HG03442 (cell line): Measurements from ENCODE around the gene ANTXRL.
"Not testable (repeated sequence)": the region's sequence is repeated elsewhere in the genome, so short reads cannot be mapped to it uniquely, and the experiment has no call there.

Experiments used
- ATAC-seq: cut with Tn5 transposase; IDR thresholded peaks from one replicate; pipeline ENCODE4 v1.9.1; 2021; ENCODE audit warnings: mild to moderate bottlenecking, moderate library complexity; ENCODE audit not compliant: unreplicated experiment

ANTXRL gene

DNA sequence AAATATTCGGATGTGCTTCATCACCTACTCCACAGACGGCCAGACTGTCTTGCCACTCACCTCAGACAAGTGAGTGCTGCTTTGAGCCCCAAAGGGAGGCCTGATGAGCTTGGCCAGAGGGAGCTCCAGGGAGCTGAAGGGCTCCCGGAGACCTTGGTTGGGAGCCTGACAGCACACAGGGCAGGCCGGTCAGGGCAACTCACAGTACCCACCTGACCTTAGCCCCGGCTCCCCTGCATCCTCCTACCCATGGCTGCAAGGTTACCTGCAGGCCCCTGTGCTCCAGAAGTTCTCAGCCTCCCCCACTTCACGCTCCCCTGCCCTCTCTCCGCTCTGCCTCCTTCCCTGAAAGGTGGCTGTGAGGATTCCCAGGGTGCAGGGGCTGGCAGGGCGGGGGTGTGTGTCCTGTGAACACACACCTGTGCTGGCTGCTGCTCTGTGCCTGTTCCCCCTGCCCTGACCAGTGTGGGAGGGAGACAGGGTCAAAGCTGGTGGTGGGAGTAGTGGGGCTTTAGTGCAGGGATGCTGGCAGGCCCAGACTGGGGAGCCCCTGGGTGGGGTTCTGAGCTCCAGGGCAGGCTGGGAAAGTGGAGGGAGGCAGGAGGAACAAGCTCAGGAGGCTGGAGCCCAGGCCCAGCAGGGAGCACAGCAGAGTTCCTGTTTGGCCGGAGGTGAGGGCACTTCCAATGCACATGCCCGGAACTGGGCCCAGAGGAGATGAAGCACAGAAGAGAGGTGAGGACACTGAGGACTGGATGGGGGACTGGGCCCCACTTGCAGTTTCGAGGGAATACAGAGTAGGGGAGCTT is 7.2 kb downstream of the ANTXRL start:
- no peak for ATAC-seq

DNA sequence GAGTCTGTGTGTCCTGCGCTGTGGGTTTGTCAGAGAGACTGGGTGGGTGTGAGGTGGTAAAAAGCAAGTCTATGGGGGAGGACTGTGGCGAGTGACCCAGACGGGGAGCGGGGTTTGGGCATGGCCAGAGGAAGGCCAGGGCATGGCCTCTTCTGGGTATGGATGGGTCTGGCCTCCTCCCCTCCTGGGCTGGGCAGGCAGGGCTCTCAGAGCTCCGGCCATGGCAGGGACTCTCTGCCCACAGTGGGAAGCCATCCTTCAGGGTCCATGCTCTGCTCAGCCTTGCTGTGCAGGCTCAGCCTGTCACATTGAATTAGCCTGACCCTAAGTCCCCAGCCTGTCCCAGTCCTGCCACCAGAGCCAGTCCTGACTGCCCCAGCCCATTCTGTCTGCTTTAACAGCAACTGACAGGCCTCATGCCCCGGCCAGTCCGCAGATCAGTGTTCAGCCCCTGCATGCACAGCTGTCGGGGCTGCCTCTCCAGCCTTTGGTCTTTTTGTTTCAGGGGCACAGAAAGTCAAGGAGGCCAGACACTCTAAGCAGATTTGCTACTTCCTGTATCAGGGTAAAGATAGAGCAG is 7.9 kb downstream of the ANTXRL start:
- no peak for ATAC-seq

DNA sequence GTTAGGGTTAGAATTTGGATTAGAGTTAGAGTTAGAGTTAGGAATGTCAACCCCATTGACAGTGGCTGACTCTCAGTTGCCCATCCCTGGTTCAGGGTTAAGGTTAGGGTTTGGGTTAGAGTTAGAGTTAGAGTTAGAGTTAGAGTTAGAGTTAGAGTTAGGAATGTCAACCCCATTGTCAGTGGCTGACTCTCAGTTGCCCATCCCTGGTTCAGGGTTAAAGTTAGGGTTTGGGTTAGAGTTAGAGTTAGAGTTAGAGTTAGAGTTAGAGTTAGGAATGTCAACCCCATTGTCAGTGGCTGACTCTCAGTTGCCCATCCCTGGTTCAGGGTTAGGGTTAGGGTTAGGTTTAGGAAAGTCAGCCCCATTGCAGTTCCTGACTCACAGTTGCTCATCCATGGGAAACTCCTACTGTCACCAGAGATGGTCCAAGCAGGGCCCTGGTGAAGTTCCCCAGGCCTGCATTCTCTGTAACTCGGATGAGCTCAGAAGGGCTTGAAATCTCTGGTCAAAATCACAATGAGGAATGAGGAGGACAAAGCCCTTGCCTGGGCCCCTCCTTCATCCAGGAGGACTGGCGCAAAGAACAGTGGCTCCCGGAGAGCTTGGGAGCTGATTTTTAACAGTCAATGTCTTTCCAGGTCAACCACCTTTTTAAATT is 8.7 kb downstream of the ANTXRL start:
- not testable (repeated sequence) for ATAC-seq

DNA sequence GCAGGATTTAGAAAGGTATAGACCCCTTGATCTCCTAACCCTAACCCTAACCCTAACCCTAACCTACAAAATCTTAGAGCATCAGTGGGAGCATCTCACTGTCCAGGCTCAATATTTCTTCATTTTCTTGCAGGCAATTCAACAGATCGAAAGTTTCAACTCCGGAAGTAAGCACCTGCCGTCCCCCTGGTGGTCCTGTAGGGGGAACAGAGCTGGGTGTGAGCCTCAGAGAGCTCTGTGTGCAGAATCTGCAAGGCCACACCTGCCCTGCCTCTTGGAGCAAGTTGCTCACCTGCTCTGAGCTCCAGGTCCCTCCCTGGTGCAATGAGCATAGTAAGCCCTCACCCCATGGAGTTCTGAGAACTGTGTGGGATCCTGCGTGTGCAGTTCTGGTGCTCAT is 9.3 kb downstream of the ANTXRL start:
- ATAC-seq: not testable (repeated sequence)

DNA sequence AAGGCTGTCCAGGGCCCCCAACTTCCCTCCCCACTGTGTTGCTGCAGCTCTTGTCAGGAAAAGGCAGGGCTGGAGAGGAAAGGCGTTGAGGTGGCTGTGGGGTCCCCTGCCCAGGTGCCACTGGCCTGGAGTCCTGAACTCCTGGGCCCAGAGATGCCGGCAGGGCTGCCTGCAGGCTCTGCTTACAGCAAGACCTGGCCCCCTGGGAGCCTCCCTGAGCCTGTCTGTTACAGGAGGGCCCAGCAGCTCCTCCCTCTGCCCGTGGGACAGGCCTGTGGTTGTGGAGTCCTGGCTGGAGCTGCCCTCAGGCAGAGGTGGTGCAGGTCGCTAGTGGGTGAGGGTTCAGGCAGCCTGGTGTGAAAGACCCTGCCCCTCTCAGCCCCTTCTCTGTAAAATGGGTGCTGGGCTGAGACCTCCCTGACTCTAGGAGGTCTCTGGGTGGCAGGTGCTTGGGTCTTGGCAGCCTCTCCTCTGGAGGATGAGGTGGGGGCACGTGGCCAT is 9.9 kb downstream of the ANTXRL start:
- no peak for ATAC-seq

DNA sequence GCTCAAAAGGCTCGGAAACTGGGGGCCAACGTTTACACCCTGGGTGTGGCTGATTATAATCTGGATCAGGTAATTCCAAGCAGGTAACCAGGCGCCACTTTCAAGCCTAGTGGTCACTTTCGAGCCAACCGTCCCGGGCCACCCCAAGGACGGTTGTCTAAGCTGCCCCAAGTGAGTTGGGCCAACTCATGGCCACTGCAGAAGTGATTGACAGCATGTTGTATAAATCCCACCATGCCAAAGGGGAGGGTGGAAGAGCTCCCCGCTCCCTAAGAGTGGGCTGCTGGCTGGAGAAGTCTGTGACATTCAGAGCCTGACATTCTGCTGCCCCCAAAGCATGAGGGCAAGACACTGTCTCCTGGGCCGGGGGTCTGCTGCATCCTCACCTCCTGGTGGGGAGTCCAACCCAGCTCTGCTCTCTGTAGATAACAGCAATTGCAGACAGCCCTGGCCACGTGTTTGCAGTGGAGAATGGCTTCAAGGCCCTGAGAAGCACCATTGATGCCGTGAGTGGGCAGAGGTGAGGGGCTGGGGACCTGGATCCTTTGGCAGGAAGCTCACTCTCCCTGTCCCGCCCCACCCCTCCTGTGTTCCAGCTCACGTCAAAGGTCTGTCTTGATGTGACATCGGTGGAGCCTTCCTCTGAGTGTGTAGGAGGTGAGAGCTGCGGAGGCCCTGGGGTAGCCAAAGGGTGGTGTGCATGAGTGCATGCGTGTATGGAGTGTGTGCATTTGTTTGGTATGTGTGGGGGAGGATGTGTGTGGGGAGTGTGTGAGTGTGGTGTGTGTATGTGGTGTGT is 10.8 kb downstream of the ANTXRL start:
- ATAC-seq: peak; percentile 67

DNA sequence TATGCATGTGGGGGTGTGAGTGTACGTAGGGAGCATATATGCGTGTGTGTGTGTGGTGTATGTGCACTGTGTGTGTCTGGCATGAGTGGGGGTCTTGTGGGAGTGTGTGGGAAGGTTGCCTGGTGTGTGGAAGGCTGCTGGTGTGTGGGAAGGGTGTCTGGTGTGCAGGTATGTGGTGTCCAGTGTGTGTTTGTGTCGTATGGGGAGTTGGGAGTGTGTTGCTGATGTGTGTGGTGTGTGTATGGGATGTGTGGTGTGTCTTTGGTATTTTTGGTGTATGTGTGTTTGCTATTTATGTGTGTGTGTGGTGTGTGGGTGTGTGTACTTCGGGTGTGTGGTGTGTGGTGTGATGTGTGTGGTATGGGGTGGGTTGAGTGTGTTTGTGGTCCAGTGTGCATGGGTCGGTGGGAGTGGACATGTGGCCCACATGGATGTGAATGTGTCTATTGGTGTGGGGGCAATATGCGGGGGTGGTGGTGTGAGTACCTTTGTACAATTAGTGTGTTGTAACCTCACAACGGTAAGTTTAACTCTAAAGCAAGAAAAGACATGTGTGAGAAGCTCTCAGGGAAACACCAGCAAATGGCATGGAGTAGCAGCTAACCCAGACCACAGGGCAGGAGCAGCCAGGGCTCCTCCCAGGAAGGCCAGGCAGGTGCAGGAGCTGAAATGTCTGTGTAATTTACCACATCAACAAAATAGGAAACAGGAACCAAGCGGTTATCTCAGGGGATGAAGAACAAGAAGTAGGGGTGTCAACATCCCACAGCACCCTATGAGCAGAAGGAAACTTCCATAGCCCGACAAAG is 11.9 kb downstream of the ANTXRL start:
- ATAC-seq: no peak

DNA sequence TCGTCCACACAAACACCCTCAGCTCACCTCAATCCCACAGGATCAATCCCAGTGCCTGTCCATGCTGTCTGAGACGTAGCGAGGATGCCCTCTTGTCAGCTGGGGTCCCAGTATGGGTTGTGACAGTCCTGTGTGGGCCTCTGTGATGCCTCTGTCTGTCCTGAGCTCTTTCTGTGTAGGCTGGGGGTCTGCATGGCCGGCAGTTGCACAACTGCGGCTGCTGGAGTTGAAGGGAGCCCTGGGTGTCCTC is 12.4 kb downstream of the ANTXRL start:
- ATAC-seq: no peak

DNA sequence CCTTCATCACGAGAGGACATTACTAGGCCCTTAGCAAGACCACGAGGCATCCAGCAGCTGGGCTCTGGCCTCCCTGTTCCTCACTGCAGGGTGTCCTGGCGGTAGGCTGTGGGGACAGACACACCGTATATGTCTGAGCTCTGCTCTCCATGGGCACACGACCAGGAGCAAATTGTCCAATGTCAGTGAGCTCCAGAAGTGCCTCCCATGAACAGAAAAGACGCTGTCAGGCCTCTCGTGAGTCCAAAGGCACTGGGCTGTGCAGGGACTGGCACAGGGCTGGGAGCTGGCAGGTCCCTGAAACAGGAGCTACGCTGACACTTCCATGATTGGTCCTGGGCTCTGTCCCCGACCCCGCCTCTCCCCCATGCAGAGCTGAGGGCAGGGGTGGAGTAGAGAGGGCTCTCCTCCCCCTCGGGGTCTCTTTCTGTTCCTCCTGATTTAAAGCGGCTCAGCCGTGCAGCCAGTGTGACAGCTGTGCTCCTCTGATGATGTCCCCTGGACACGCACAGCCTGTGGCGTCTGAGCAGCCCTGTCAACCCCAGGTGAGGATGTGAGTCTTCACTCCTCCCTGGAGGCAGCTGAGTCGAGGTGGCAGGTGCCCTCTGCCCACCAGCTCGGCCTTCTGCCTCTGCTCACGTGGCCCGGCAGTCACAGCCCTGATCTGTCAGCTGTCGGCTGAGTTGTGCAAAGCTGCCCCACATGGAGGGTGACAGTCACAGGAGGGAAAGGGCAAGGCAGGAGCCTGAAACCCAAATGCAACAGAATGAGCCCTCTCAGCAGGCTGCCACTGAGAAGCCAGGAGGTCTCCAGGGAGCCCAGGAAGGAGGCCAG is 13.0 kb downstream of the ANTXRL start:
- ATAC-seq: no peak

DNA sequence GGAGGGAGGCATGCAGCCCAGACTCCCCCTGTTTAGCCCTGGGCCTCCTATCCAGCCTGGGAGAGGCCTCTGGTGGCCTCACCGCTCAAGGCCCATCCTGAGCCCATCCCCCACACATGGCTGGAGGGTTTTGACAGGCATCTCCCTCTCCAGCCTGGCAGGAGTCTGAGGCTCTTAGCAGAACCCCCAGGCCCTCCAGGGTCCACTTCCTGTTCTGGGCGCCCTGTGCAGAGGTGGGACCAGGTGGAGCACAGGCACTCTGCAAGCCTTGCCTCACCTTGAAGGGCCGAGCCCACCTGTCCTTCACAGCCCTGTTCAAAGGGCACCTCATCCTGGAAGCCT is 13.5 kb downstream of the ANTXRL start:
- not testable (repeated sequence) for ATAC-seq

DNA sequence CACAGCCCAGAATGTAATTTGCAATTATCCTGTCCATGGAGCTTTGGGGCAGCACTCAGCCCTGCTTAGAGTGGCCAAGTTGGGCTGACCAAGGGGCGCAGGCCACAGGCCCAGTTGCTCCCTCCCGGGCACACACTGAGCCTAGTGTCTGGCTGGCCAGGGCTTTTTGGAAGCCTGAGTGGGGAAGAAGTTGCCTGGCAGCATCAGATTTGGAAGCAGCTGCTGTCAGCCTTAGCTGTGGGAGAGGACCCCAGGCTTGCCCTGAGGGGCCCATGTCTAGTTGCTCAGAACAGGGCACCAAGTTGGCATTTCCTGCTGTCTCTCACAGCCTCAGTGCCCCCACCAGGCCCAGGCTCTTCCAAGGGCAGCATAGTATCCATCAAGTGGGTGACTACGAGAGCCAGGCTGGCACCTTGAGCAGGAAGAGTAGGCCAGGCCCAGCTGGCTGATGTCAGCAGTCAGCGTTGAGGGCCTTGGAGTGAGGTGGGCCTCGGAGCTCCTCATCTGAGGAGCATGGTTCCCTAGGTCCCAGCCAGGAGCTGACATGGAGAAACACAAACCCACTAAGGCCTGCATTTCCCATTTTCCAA is 14.4 kb downstream of the ANTXRL start:
- no peak for ATAC-seq

DNA sequence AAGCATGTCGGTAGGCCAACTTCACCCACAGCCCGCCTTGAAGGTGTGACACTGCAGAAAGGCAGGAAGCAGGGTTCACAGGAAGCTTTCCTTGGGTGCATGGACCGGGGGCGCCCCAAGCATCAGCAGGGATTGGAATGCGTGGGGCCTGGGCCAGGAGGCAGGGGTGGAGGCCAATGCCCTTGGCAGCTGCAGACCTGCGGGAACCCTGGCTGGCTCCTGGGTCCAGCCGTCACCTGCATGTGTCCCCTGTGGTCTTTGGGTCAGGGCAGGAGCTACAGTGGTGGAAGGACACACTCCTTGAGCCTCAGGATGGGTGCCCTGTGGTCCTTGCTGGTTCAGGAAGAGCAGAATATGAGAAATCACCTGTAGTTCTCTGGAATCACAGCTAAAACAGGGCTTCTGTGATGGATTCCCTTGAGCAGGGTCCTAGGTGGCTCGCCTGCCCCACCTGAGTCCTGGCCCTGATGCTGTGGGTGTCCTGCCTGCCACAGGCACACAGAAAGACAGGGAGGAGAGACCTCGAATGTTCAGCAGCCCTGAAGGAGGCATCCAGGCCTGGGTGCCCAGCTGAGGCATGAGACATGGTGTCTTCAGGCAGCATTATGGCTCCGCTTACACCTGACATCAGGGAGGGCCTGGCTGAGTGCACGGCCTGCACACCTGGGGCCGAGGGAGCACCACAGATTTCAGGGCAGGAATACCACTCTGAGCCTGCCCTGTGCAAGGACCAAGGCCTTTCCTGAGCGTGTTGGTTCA is 15.1 kb downstream of the ANTXRL start:
- no peak for ATAC-seq

DNA sequence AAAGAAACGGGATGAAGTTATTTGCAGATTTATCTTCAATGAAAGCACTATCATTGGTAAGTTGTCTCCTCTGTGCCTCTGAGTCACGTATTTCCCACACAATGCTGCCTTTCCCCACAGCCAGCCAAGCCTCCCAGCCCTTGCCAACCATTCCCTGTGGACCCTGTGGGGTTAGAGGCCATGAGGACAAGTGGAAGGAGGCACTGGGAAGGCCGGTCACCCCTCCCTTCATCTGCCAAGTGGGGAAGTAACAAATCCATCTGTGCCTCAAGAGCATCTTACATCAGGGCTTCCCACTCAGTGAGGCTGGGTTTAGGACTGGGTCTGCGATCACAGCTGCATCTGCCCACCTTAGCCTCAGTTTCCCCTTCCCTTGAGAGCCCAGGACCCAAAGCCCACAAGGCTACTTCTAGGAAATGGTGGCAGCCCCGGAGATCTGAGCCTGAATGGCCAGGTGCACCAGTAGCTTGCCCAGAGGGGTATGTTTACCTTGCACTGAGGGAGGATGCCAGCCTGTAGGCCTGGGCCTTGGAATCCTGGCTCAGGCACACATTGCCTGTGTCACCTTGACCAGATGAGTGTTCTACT is 16.1 kb downstream of the ANTXRL start:
- not testable (repeated sequence) for ATAC-seq

DNA sequence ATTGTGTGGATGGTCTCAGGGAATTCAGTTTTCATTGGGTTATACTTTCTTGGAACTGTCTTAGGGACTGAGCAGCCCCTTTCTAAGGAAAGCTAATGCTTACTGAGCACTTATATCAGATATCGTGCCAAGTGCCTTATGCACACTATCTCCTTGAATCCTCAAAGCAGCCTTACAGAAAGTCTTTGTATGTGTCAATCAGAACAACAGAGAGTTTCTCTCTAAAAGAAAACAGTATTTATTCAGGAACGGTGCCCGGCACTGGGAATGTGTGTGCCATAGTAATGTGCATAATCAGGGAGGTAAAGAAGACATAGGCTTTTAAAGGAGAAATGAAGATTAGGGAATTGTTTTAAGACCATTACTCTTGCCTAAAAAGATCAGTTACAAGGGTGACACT is 17.3 kb downstream of the ANTXRL start:
- ATAC-seq: no peak

DNA sequence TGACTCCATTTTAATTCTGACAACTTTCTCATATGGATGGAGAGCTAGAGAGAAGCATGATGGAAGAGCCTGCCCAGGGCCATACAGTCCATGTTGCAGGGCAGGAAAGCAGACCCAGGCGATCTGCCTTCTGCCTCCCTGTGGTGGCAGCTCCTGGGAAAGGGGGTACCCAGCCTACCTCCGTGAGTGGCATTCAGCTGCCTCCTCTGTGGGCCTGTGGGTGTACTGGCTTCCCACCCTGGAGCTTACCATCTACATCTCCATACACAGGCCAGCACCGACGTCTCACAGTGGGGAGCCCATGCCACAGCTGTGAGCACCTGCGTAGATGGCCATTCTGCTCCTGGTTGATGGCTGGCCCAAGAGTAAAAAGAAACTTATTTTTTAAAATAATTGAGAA is 17.9 kb downstream of the ANTXRL start:
- not testable (repeated sequence) for ATAC-seq

DNA sequence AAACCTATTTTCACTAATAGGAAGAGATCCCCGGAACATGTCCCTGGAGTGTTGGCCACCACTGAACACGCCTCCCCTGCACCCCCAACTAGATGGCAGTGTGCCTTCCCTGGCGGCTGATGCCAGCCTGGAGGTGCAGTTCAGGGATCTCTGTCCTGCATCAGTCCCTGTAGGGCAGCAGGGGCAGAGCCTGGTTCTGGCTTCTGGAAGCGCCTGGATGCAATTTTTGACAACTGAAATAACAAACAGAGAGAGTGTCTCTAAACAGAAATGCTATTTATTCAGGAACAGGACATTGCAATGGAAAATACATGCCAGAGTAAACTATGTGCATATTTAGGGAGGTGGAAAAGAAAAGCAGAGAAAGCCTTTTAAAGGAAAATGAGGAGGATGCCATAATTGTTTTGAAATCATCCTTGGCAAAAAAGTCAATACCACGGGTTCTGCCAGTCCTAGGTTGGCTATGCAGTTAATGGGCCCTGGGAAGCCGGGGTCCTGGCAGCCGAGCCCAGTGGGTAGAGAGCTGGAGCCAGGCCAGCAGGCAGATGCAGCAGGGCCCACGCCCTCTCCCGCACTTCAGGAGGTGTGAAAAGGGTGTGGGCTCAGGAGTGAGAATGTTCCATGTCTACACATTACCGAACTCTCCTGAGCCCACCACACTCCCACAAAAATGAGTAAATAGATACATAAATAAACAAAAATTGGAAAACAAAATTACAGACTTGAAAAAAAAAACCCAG is 18.5 kb downstream of the ANTXRL start:
- ATAC-seq: no peak

DNA sequence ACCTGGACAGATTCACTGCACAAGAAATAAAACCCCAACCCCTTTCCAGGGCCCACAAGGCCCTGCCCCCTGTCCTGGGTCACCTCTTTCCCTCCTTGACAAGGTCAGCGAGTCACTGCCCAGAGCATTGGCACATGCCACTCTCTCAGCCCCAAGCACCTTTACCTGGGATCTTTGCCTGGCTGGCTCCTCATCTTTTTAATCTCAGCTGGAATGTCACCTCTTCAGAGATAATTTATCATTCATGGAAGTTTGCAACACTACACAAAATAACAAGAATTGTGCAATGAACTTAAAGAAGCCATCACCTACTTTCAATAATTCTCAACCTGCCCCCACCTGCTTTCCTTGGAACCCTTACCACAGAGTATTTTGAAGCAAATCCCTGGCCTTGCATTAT is 19.2 kb downstream of the ANTXRL start:
- no peak for ATAC-seq
